SW480 (cell line): ENCODE measurements around the gene ZSWIM9.

Experiments used
- DNase-seq: peaks from one replicate; pipeline ENCODE4 v3.0.0-alpha.2; 2016; ENCODE audit warnings: low spot score

The ZSWIM9 gene

GRCh38 chr19:48169939-48170803 lies at the start of gene ZSWIM9, which contains the start of gene LIG1:
Gene ZSWIM9, plus strand, starts transcription at chr19:48170680. Its CDS starts 1,123 bp downstream, at chr19:48171803.
Gene LIG1, minus strand, starts transcription at chr19:48170344. Its CDS starts 4,778 bp downstream, at chr19:48165566.
- peak; percentile 98 for DNase-seq

GRCh38 chr19:48121066-48121465 lies 49.4 kb upstream of the ZSWIM9 start:
- no peak for DNase-seq

- DNase-seq, result no peak
Measured at GRCh38 chr19:48121909-48122371, 48.5 kb upstream of the ZSWIM9 start.

- DNase-seq, result no peak
Measured at GRCh38 chr19:48122421-48122820, 48.1 kb upstream of the ZSWIM9 start.

- DNase-seq, result peak; percentile 98
Measured at GRCh38 chr19:48123907-48124651, 46.4 kb upstream of the ZSWIM9 start.

- DNase-seq, result no peak
Measured at GRCh38 chr19:48127561-48127960, 42.9 kb upstream of the ZSWIM9 start.

GRCh38 chr19:48133094-48133493 lies 37.4 kb upstream of the ZSWIM9 start:
- DNase-seq, result no peak

GRCh38 chr19:48135411-48135810 lies 35.1 kb upstream of the ZSWIM9 start:
- no peak for DNase-seq

- no peak for DNase-seq
Measured at GRCh38 chr19:48136547-48136946, 33.9 kb upstream of the ZSWIM9 start.

GRCh38 chr19:48137411-48137810 lies 33.1 kb upstream of the ZSWIM9 start:
- DNase-seq, result no peak

- no peak for DNase-seq
Measured at GRCh38 chr19:48139053-48139452, 31.4 kb upstream of the ZSWIM9 start.

GRCh38 chr19:48147597-48148175 lies 22.8 kb upstream of the ZSWIM9 start:
- no peak for DNase-seq

GRCh38 chr19:48148576-48148975 lies 21.9 kb upstream of the ZSWIM9 start:
- no peak for DNase-seq

- no peak for DNase-seq
Measured at GRCh38 chr19:48149430-48149829, 21.1 kb upstream of the ZSWIM9 start.

- peak; percentile 57 for DNase-seq
Measured at GRCh38 chr19:48152551-48152950, 17.9 kb upstream of the ZSWIM9 start.

- DNase-seq, result no peak
Measured at GRCh38 chr19:48154003-48154402, 16.5 kb upstream of the ZSWIM9 start.

- DNase-seq, result no peak
Measured at GRCh38 chr19:48158210-48158790, 12.2 kb upstream of the ZSWIM9 start.

GRCh38 chr19:48168689-48169088 lies 1.8 kb upstream of the ZSWIM9 start:
- no peak for DNase-seq

GRCh38 chr19:48169578-48169938 lies 922 bp upstream of the ZSWIM9 start:
- DNase-seq, result peak; percentile 84

GRCh38 chr19:48170817-48171347 lies 402 bp downstream of the ZSWIM9 start:
- no peak for DNase-seq

- no peak for DNase-seq
Measured at GRCh38 chr19:48171710-48172109, 1.2 kb downstream of the ZSWIM9 start.

GRCh38 chr19:48174445-48175030 lies 4.1 kb downstream of the ZSWIM9 start:
- no peak for DNase-seq
